Airway epithelial cell (primary cell): Measurements from ENCODE around the gene RALB. TPM values are rescaled to one million over a fixed set of nuclear protein-coding genes. Genes with fewer than 3 reads are reported as not detected.

Source experiments
- total RNA-seq: library from RNA; depleted of rRNA; stranded (reverse); fragments of >200 nt; gene quantifications from 2 replicates; pipeline ENCODE4 v1.2.3, GENCODE V29; 2015

RALB gene
- 40.6 and 46.2 TPM in 2 replicates for total RNA-seq

GRCh38 chr2:120252225-120253020 lies at the start of gene RALB:
TSS of gene RALB (plus strand) at chr2:120252852. CDS start at chr2:120278665, 25,813 bp downstream.

GRCh38 chr2:120223034-120223912 lies 29.4 kb upstream of the RALB start, which contains the start of gene TMEM185B:
TSS of gene TMEM185B (minus strand) at chr2:120223400. CDS start at chr2:120222976, 424 bp downstream.

Other genes starting within 250 kb of the RALB start
- gene EPB41L5, start 239.8 kb upstream of the RALB start, total RNA-seq = 19.6 and 25.0 TPM in 2 replicates
- gene TMEM185B, start 29.5 kb upstream of the RALB start, total RNA-seq = 22.6 and 24.2 TPM in 2 replicates
- gene INHBB, start 93.3 kb downstream of the RALB start, total RNA-seq = 0.28 TPM in 1 of 2 replicates, not detected in the other